NT2/D1 (cell line): Measurements from ENCODE around the gene SSH2.

Experiments used
- DNase-seq: peaks from one replicate; pipeline ENCODE4 v3.0.0-alpha.2; 2011; ENCODE audit warnings: low read depth, low spot score
- H3K27me3 ChIP-seq: 2 replicates; pipeline ENCODE4 v1.6.0; 2011; ENCODE audit warnings: mild to moderate bottlenecking; ENCODE audit not compliant: insufficient read length, insufficient read depth
- H3K36me3 ChIP-seq: 2 replicates; pipeline ENCODE4 v1.6.1; 2011; ENCODE audit warnings: mild to moderate bottlenecking, low read length, mixed read lengths; ENCODE audit not compliant: insufficient read depth, insufficient read length
- H3K4me1 ChIP-seq: 2 replicates; pipeline ENCODE4 v1.5.1; 2011; ENCODE audit not compliant: insufficient read depth, insufficient read length
- H3K4me3 ChIP-seq: 2 replicates; pipeline ENCODE4 v1.5.1; 2011; ENCODE audit warnings: low read depth; ENCODE audit not compliant: insufficient read length
- H3K9ac ChIP-seq: 2 replicates; pipeline ENCODE4 v1.6.0; 2011; ENCODE audit warnings: low read depth; ENCODE audit not compliant: insufficient read length
- H3K9me3 ChIP-seq: 2 replicates; pipeline ENCODE4 v1.5.1; 2011; ENCODE audit warnings: mild to moderate bottlenecking, low read length; ENCODE audit not compliant: insufficient read depth
- SUZ12 ChIP-seq: IDR thresholded peaks from 2 replicates; pipeline ENCODE4 v1.6.1; 2011; ENCODE audit not compliant: insufficient read length, insufficient read depth; ENCODE audit errors: extremely low read depth
- YY1 ChIP-seq: IDR thresholded peaks from 2 replicates; pipeline ENCODE4 v1.6.1; 2011; ENCODE audit not compliant: insufficient read length, insufficient read depth
- ZNF274 ChIP-seq: IDR thresholded peaks from 2 replicates; pipeline ENCODE4 v1.6.1; 2011; ENCODE audit warnings: mild to moderate bottlenecking, low read depth, low read length

The SSH2 gene

DNA sequence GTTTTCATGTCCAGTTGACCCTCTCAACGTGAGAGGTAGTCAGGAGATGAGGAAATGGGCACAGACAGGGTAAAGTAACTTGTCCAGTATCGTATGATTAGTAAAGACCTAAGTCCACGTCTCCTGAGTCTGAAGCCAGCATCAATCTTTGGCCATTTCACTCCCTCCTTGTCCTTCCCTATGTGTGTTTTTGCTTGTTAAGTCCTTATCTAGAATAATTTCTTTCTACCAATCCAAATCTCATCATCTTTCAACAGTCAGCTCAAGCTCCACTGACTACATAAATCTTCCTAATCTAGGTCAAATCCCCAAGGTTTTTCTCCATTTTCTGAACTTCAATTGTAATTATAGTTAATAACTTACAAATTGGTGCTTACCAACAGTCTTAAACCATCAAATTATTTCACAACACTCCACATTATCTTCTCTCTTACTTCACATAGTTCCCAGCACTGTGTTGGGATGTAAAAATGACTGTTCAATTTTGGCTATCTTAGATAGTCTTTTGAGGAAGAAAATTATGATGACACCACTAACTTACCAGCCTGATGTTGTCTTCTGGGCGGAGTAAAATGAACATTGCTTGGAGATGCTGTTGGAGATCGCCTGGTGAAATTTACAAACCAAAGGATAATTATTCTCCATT lies 235.0 kb downstream of the SSH2 start:
- H3K9me3 ChIP-seq, result no peaks in the 10 kb centered on the region
- TF ChIP-seq ZNF274 (no peak), YY1 (no peak), SUZ12 (no peak)
- H3K4me3 ChIP-seq, result no peak overlapping the region
- H3K27me3 ChIP-seq, result no peaks in the 10 kb centered on the region
- DNase-seq, result no peak
- H3K9ac ChIP-seq, result no peak overlapping the region
- H3K4me1 ChIP-seq, result no peaks in the 10 kb centered on the region
- peaks cover 4% of the 10 kb centered on the region for H3K36me3 ChIP-seq

GRCh38 chr17:29693751-29694150 lies 236.3 kb downstream of the SSH2 start:
- no peaks in the 10 kb centered on the region for H3K9me3 ChIP-seq
- H3K4me3 ChIP-seq, result no peak overlapping the region
- H3K4me1 ChIP-seq, result no peaks in the 10 kb centered on the region
- TF ChIP-seq YY1 (no peak), SUZ12 (no peak), ZNF274 (no peak)
- no peaks in the 10 kb centered on the region for H3K27me3 ChIP-seq
- H3K9ac ChIP-seq, result no peak overlapping the region
- no peak for DNase-seq
- H3K36me3 ChIP-seq, result peaks cover 4% of the 10 kb centered on the region

DNA sequence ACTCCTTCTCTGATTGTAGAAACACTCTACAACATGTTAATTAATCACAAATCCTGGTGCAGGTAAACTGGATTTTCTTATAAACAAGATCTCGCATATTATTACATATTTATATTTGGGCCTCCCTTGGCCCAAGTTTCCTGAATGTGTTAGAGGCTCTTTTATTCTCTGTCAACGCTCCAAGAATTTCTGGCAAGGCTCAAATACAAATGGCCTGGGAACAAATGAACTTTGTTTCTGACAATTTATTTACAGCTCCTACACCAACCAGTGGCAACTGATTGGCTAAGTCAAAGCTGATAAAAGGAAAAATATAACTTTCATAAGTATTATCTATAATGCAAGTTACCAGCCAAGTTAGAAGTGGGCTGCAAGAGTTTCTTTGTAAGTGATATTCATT lies 242.4 kb downstream of the SSH2 start:
- TF ChIP-seq SUZ12 (no peak), ZNF274 (no peak), YY1 (no peak)
- Histone ChIP-seq H3K4me3 (no peak overlapping the region), H3K27me3 (no peaks in the 10 kb centered on the region), H3K9ac (no peak overlapping the region), H3K36me3 (no peaks in the 10 kb centered on the region), H3K4me1 (peaks cover 2% of the 10 kb centered on the region), H3K9me3 (no peaks in the 10 kb centered on the region)
- DNase-seq, result no peak

- no peaks in the 10 kb centered on the region for H3K27me3 ChIP-seq
- H3K36me3 ChIP-seq, result no peaks in the 10 kb centered on the region
- no peak for DNase-seq
- H3K4me1 ChIP-seq, result peaks cover 2% of the 10 kb centered on the region
- TF ChIP-seq YY1 (no peak), ZNF274 (no peak), SUZ12 (no peak)
- H3K9ac ChIP-seq, result no peak overlapping the region
- no peak overlapping the region for H3K4me3 ChIP-seq
- no peaks in the 10 kb centered on the region for H3K9me3 ChIP-seq
Measured at GRCh38 chr17:29686993-29687590, 242.9 kb downstream of the SSH2 start.

- H3K9ac ChIP-seq, result no peak overlapping the region
- no peaks in the 10 kb centered on the region for H3K9me3 ChIP-seq
- H3K4me3 ChIP-seq, result no peak overlapping the region
- H3K36me3 ChIP-seq, result no peaks in the 10 kb centered on the region
- H3K4me1 ChIP-seq, result peaks cover 2% of the 10 kb centered on the region
- TF ChIP-seq YY1 (no peak), ZNF274 (no peak), SUZ12 (no peak)
- DNase-seq, result no peak
- no peaks in the 10 kb centered on the region for H3K27me3 ChIP-seq
Measured at GRCh38 chr17:29683481-29683880, 246.5 kb downstream of the SSH2 start.

GRCh38 chr17:29682987-29683386 lies 247.0 kb downstream of the SSH2 start:
- no peak overlapping the region for H3K9ac ChIP-seq
- H3K9me3 ChIP-seq, result no peaks in the 10 kb centered on the region
- H3K27me3 ChIP-seq, result no peaks in the 10 kb centered on the region
- no peak for DNase-seq
- H3K4me3 ChIP-seq, result no peak overlapping the region
- H3K4me1 ChIP-seq, result peaks cover 2% of the 10 kb centered on the region
- TF ChIP-seq SUZ12 (no peak), YY1 (no peak), ZNF274 (no peak)
- H3K36me3 ChIP-seq, result no peaks in the 10 kb centered on the region

DNA sequence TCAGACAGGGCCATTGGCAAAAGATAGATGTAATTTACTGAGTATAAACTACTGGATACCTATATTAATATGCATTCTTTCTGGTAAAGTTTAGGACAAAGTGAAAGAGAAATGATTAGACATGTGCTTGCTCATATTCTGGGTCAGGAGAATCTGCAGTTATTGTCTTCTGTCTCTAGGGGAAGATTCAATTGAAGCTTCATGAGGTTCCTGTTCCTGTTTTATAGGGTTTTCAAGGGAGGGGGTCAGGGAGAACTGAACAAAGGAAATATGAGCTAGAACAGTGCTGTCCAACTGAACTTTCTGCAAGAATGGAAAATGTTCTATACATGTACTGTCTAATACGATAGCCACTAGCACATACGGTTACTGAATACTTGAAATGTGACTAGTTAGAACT lies 248.0 kb downstream of the SSH2 start:
- Histone ChIP-seq H3K4me3 (no peak overlapping the region), H3K36me3 (no peaks in the 10 kb centered on the region), H3K9ac (no peak overlapping the region), H3K9me3 (no peaks in the 10 kb centered on the region), H3K27me3 (no peaks in the 10 kb centered on the region), H3K4me1 (peaks cover 2% of the 10 kb centered on the region)
- TF ChIP-seq SUZ12 (no peak), ZNF274 (no peak), YY1 (no peak)
- DNase-seq, result no peak
